Stomach (tissue), 9 donors: ENCODE measurements around the gene C1QTNF6. TPM values are rescaled to one million over a fixed set of nuclear protein-coding genes. Genes with fewer than 3 reads are reported as not detected.

Experiments used
- DNase-seq, 2 donors: peaks; one replicate each; pipeline versions ENCODE4 v3.0.0 to v3.0.0-alpha.2; 2013 to 2019
- H3K27ac ChIP-seq, 5 donors: fragments of 200-600 bp in 4 of 5; sonication (generic) in 4 of 5; one replicate each; pipeline ENCODE4 v1.5.1; 2013 to 2019; ENCODE audit warnings: mild to moderate bottlenecking in 1 of 5, moderate library complexity in 1 of 5
- H3K27me3 ChIP-seq, 3 donors: fragments of 200-600 bp; sonication (generic); one replicate each; pipeline ENCODE4 v1.5.1; 2017 to 2019; ENCODE audit warnings: mixed run types in 1 of 3
- H3K36me3 ChIP-seq, 4 donors: fragments of 200-600 bp; sonication (generic); 1 replicate in 3 of 4; 2 replicates in 1 of 4; pipeline ENCODE4 v1.5.1; 2016 to 2019
- H3K4me1 ChIP-seq, 4 donors: fragments of 200-600 bp; sonication (generic); one replicate each; pipeline ENCODE4 v1.5.1; 2016 to 2019
- H3K4me3 ChIP-seq, 4 donors: fragments of 200-600 bp; sonication (generic) in 3 of 4; one replicate each; pipeline ENCODE4 v1.5.1; 2016 to 2019; ENCODE audit warnings: mild to moderate bottlenecking in 1 of 4
- H3K9me3 ChIP-seq, 4 donors: fragments of 200-600 bp; sonication (generic); one replicate each; pipeline ENCODE4 v1.5.1; 2016 to 2019
- EP300 ChIP-seq: sonication (generic); formaldehyde crosslinking; IDR thresholded peaks from one replicate; pipeline ENCODE4 v1.6.1; 2017; ENCODE audit warnings: antibody characterized with exemption
- POLR2A ChIP-seq, 4 donors: fragments of 450-650 bp; IDR thresholded peaks; one replicate each; pipeline ENCODE4 v1.6.1; 2016; ENCODE audit warnings: antibody characterized with exemption in 4 of 4, control low read depth in 2 of 4, mild to moderate bottlenecking in 1 of 4, moderate library complexity in 1 of 4
- POLR2AphosphoS5 ChIP-seq, 3 donors: sonication (generic); formaldehyde crosslinking; IDR thresholded peaks; one replicate each; pipeline ENCODE4 v1.6.1; 2016; ENCODE audit warnings: antibody characterized with exemption in 3 of 3
- WGBS, 5 donors: extraction: QIAGEN DNeasy Blood & Tissue Kit in 3 of 5; methylation state at CpG; one replicate each; pipeline versions ENCODE4 v1.1.5 to v1.1.7; 2013 to 2018; 5-methylcytosine and 5-hydroxymethylcytosine counted together
- intact Hi-C: fragments of 100-400 bp; cut with DNase I; formaldehyde crosslinking; loops from one replicate; pipeline ENCODE4 v1.15.1; 2023; ENCODE audit warnings: low total_unique reads
- polyA plus RNA-seq, 3 donors: library from polyadenylated mRNA; stranded (reverse); fragments of 200-250 nt; gene quantifications; one replicate each; pipeline ENCODE4 v1.2.3, GENCODE V29; 2013
- total RNA-seq, 5 donors: library from RNA; depleted of rRNA; stranded (reverse); fragments of >200 nt; gene quantifications; one replicate each; pipeline versions ENCODE4 v1.1.0 to v1.2.3, GENCODE V29; 2014 to 2016
- TF ChIP-seq, protein P1 (sequence below), 7 experiments: fragments of 450-650 bp in 4 of 7; fragments of 200-600 bp in 3 of 7; sonication (generic) in 3 of 7; IDR thresholded peaks; one replicate each; pipeline ENCODE4 v1.5.1; 2016 to 2019; ENCODE audit warnings: antibody characterized with exemption in 7 of 7, control low read depth in 2 of 7, mild to moderate bottlenecking in 1 of 7
- donor health status: healthy with polysubstance abuse.
- donor health status: Bipolar disorder and iron deficiency.
- donor health status: healthy.

Gene C1QTNF6
- total and polyA plus RNA-seq, 8 donors, result 0.45 to 10.4 (median 4.0) TPM; not detected in 1

DNA sequence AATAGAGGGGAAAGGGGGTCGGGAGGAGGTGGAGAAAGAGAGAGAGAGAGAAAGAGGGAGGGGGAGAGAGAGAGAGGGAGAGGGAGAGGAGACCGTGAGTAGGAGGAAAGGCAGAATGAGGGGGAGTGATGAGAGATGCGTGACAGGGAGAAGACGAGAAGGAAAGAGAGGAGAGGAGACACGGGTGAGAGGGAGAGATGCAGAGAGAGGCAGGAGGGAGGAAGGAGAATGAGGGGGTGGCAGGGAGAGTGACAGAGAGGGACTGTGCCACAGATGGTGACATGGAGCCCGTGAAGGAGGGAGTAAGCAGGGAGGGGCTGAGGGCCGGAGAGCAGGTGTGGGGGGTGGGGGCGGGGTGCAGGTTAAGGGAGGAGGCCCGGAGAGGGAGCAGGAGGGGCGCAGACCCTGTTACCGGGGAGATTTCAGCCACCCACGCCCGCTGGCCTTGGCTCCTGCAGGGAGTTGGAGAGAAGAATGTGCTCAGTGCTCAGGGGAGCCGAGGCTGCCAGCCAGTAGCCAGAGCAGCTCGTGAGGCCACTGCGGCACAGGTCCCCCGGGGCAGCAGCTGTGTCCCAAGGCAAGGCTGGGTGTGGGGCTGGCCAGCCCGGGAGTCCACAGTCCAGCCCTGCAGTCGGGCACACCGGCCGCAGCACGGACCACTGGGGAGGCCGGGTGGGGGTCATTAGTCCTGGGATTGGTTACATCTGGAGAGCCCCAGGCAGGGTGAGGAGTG is 24.3 kb upstream of the C1QTNF6 start, which contains the start of gene SSTR3:
Gene SSTR3 (minus strand): TSS at position 304 of the 733 bp plus-strand sequence. CDS start 4,674 bp downstream, outside the sequence.
- no peak within 1 kb of the TSS for H3K27ac ChIP-seq
- no peak within 1 kb of the TSS for H3K4me3 ChIP-seq
- 20 to 26% (median 23%) methylated on average over 14 to 23 of the region's 23 CpGs for WGBS, 5 donors
- DNase-seq, result peak in 1 of 2 donors; percentile 77
- no peaks in the 10 kb centered on the region for H3K36me3 ChIP-seq
- no peak for TF ChIP-seq EP300
- TF ChIP-seq, protein P1, sequence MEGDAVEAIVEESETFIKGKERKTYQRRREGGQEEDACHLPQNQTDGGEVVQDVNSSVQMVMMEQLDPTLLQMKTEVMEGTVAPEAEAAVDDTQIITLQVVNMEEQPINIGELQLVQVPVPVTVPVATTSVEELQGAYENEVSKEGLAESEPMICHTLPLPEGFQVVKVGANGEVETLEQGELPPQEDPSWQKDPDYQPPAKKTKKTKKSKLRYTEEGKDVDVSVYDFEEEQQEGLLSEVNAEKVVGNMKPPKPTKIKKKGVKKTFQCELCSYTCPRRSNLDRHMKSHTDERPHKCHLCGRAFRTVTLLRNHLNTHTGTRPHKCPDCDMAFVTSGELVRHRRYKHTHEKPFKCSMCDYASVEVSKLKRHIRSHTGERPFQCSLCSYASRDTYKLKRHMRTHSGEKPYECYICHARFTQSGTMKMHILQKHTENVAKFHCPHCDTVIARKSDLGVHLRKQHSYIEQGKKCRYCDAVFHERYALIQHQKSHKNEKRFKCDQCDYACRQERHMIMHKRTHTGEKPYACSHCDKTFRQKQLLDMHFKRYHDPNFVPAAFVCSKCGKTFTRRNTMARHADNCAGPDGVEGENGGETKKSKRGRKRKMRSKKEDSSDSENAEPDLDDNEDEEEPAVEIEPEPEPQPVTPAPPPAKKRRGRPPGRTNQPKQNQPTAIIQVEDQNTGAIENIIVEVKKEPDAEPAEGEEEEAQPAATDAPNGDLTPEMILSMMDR (IDR thresholded peaks at IDR 0.05), result no peak
- TF ChIP-seq POLR2A (IDR thresholded peaks at IDR 0.05), result no peak
- no peak for TF ChIP-seq POLR2AphosphoS5 (IDR thresholded peaks at IDR 0.05)
- H3K4me1 ChIP-seq, result no peaks in the 10 kb centered on the region
- H3K27me3 ChIP-seq, result peaks cover 0 to 40% (median 9%) of the 10 kb centered on the region in 3 donors
- intact Hi-C loops, result no loop called here
- no peaks in the 10 kb centered on the region for H3K9me3 ChIP-seq

DNA sequence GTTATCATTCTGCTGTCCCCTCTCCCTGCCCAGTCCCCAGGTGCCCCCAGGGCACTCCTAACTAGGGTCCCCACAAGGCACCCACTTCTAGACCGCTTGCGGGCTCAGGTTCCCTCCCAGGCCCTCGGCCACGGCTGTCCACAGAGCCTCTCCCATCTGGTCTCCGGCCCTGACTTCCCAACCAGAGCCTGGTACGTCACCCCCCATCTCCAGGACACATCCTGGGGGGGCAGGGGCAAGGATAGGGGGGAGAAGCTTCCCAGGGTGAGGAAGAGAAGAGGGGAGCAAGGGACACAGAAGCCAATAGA is 23.8 kb upstream of the C1QTNF6 start:
- no peak overlapping the region for H3K27ac ChIP-seq
- intact Hi-C loops, result no loop called here
- no peaks in the 10 kb centered on the region for H3K9me3 ChIP-seq
- DNase-seq, result no peak
- WGBS, 5 donors, result 68 to 89% (median 73%) methylated on average over 6 of the region's 6 CpGs
- TF ChIP-seq POLR2AphosphoS5 (IDR thresholded peaks at IDR 0.05) (no peak), EP300 (no peak), POLR2A (IDR thresholded peaks at IDR 0.05) (no peak)
- TF ChIP-seq, protein P1 (IDR thresholded peaks at IDR 0.05), result no peak
- H3K27me3 ChIP-seq, result peaks cover 0 to 40% (median 9%) of the 10 kb centered on the region in 3 donors
- no peaks in the 10 kb centered on the region for H3K4me1 ChIP-seq
- H3K36me3 ChIP-seq, result no peaks in the 10 kb centered on the region
- no peak overlapping the region for H3K4me3 ChIP-seq

GRCh38 chr22:37211075-37211865 is 23.2 kb upstream of the C1QTNF6 start:
- DNase-seq, result no peak
- H3K27ac ChIP-seq, result no peak overlapping the region
- H3K27me3 ChIP-seq, result peaks cover 0 to 40% (median 9%) of the 10 kb centered on the region in 3 donors
- H3K36me3 ChIP-seq, result no peaks in the 10 kb centered on the region
- no peaks in the 10 kb centered on the region for H3K9me3 ChIP-seq
- intact Hi-C loops, result no loop called here
- no peaks in the 10 kb centered on the region for H3K4me1 ChIP-seq
- TF ChIP-seq, protein P1 (IDR thresholded peaks at IDR 0.05), result no peak
- TF ChIP-seq POLR2A (IDR thresholded peaks at IDR 0.05) (no peak), EP300 (no peak), POLR2AphosphoS5 (IDR thresholded peaks at IDR 0.05) (no peak)
- H3K4me3 ChIP-seq, result no peak overlapping the region
- 73 to 82% (median 80%) methylated on average over 21 to 24 of the region's 24 CpGs for WGBS, 5 donors

DNA sequence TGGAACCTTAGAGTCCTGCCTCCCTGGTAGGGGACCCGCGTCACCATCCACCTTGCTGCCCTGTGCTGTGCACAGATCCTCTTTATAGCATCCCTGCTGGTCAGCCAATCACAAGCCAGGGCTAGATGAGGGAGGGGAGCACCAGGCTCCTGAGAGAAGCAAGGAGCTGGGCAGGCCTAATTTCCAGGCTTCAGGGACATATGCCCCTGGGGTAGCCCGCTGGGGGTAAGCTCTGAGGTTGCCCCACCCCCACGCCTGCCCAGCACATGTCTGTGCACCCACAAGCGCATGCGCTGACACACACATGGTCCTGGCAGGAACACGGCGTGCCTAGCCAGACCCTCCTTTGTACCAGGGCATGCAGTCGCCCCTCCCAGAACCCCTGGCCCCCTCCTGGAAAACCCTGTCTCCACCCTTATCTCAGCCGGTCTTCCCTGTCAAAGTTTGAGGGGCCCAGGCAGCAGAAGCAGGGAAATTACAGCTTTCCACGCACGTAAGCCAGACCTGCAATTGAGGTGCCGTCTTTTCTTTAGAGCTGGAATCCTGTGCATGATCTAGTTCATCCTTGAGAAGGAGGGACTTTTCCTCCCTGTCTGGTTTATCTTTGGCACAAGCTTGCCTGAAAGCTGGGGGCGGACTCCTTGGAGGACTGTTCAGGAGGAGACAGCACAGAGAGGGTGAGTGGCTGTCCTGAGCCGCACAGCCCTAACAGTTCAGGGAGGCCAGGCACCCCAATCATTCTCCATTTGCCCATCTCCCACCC is 22.2 kb upstream of the C1QTNF6 start:
- peaks cover 0 to 40% (median 9%) of the 10 kb centered on the region in 3 donors for H3K27me3 ChIP-seq
- no peaks in the 10 kb centered on the region for H3K36me3 ChIP-seq
- 77 to 79% (median 78%) methylated on average over 11 to 15 of the region's 15 CpGs for WGBS, 5 donors
- TF ChIP-seq POLR2A (IDR thresholded peaks at IDR 0.05) (no peak), EP300 (no peak), POLR2AphosphoS5 (IDR thresholded peaks at IDR 0.05) (no peak)
- TF ChIP-seq, protein P1 (IDR thresholded peaks at IDR 0.05), result no peak
- no peaks in the 10 kb centered on the region for H3K9me3 ChIP-seq
- intact Hi-C loops, result no loop called here
- H3K4me3 ChIP-seq, result no peak overlapping the region
- H3K4me1 ChIP-seq, result no peaks in the 10 kb centered on the region
- H3K27ac ChIP-seq, result no peak overlapping the region
- DNase-seq, result no peak
